Measurements from ENCODE around the gene SNAP25. TPM values are rescaled to one million over a fixed set of nuclear protein-coding genes. Genes with fewer than 3 reads are reported as not detected.

The SNAP25 gene
- total and polyA plus RNA-seq, 7 donors = 0.46 to 19.3 (median 6.8) TPM

DNA sequence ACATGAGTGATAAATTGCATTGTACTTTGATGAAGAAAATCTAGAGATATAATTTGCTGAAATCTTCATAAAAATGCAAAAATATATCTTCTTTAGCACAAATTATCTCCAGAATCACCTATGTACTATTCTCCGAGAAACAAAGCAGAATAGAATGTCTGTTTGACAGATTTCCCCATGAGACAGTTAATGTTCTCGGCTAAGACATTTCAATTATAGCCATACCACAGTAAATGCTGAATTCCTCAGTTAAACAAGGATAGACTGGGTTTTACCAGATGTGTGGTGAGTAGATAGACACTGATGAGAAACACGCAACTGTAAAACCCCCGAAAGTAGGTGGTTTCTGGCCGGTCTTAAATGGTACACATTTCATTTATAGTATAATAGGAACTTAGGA lies 69.8 kb downstream of the SNAP25 start:
- Histone ChIP-seq H3K27ac (no peak overlapping the region), H3K36me3 (no peaks in the 10 kb centered on the region), H3K4me3 (no peak overlapping the region), H3K4me1 (no peaks in the 10 kb centered on the region), H3K27me3 (no peaks in the 10 kb centered on the region), H3K9me3 (no peaks in the 10 kb centered on the region)
- TF ChIP-seq EP300 (IDR thresholded peaks at IDR 0.05) = no peak
- TF ChIP-seq POLR2AphosphoS5 (IDR thresholded peaks at IDR 0.05) = no peak
- TF ChIP-seq, protein P1, sequence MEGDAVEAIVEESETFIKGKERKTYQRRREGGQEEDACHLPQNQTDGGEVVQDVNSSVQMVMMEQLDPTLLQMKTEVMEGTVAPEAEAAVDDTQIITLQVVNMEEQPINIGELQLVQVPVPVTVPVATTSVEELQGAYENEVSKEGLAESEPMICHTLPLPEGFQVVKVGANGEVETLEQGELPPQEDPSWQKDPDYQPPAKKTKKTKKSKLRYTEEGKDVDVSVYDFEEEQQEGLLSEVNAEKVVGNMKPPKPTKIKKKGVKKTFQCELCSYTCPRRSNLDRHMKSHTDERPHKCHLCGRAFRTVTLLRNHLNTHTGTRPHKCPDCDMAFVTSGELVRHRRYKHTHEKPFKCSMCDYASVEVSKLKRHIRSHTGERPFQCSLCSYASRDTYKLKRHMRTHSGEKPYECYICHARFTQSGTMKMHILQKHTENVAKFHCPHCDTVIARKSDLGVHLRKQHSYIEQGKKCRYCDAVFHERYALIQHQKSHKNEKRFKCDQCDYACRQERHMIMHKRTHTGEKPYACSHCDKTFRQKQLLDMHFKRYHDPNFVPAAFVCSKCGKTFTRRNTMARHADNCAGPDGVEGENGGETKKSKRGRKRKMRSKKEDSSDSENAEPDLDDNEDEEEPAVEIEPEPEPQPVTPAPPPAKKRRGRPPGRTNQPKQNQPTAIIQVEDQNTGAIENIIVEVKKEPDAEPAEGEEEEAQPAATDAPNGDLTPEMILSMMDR (IDR thresholded peaks at IDR 0.05) = no peak
- TF ChIP-seq POLR2A (IDR thresholded peaks at IDR 0.05) = no peak
- intact Hi-C loops (cut with DNase I) = no loop called here
- WGBS, 2 donors = 88 to 92% methylated on average over 5 of the region's 5 CpGs
- no peak for DNase-seq

DNA sequence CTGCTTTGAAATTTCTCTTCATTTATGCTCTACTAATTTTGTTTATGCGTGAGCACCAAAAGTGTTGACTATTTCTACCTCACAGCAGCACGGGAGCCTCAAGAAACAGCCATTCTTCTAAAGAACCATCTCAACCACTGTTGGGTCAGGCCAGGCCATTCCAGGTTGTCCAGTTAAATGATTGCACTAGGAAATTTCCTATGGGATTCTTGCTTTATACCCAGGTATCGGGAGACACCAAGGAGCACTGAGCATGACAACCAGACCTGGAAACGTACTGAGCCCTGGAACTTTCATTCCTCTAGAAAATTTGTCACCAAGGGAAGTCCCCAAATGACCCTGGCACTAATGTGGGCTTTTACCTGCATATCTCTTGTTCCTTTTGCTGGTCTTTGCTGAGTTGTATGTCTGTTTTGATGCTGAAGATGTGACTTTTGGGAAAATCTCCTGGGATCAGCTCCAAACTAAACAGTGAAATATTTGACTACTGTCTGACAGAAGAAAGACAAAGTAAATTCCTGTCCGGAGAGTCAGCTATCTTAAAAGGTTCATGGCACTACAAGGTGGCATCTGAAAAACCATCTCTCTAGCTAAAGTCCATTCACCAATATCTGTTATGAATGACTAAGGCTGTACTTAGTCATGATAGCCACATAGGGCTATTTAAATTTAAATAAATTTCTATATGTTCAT lies 70.5 kb downstream of the SNAP25 start:
- Histone ChIP-seq H3K36me3 (no peaks in the 10 kb centered on the region), H3K4me1 (no peaks in the 10 kb centered on the region), H3K27ac (no peak overlapping the region), H3K9me3 (no peaks in the 10 kb centered on the region), H3K27me3 (no peaks in the 10 kb centered on the region), H3K4me3 (no peak overlapping the region)
- no peak for TF ChIP-seq POLR2A (IDR thresholded peaks at IDR 0.05)
- TF ChIP-seq POLR2AphosphoS5 (IDR thresholded peaks at IDR 0.05) = no peak
- no peak for TF ChIP-seq EP300 (IDR thresholded peaks at IDR 0.05)
- TF ChIP-seq, protein P1 (IDR thresholded peaks at IDR 0.05) = no peak
- no peak for DNase-seq
- intact Hi-C loops (cut with DNase I) = no loop called here
- 74 to 88% methylated on average over 5 of the region's 5 CpGs for WGBS, 2 donors

DNA sequence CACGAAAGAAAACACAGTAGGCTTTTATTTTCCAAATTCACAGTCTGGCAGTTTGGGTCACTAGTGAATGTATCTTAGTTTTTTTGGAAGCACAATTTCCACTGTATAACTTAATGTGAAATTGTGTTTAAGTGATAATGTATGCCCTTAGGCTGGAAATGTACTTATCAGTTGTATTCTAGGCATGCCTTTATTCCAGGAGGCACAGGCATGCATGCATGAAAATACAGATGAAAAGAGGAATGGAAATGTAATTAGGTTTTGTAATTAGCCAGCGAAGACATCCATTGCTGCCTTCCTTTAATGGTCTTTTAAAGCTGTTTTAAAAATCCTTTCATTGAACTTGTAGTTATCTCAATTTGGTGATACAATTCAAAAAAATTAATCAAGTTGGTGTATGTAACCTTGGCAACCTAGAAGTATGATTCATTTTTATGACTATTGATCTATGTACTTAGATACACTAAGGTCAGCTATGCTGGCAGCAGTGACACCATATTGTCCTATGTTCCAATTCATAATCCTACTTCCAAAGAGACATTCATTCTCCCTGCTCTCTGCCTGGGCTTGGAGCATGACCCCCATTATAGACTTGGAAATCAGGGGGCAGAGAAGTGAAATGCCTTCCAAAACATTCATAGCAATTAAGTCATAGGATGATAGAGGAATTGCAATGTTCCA lies 73.1 kb downstream of the SNAP25 start:
- intact Hi-C loops (cut with DNase I) = no loop called here
- Histone ChIP-seq H3K4me3 (no peak overlapping the region), H3K36me3 (no peaks in the 10 kb centered on the region), H3K27ac (no peak overlapping the region), H3K4me1 (no peaks in the 10 kb centered on the region), H3K27me3 (no peaks in the 10 kb centered on the region), H3K9me3 (no peaks in the 10 kb centered on the region)
- no peak for TF ChIP-seq POLR2A (IDR thresholded peaks at IDR 0.05)
- TF ChIP-seq, protein P1 (IDR thresholded peaks at IDR 0.05) = no peak
- no peak for TF ChIP-seq POLR2AphosphoS5 (IDR thresholded peaks at IDR 0.05)
- no peak for TF ChIP-seq EP300 (IDR thresholded peaks at IDR 0.05)
- DNase-seq = no peak
- WGBS, 2 donors = 90 to 91% methylated on average over 2 of the region's 2 CpGs

DNA sequence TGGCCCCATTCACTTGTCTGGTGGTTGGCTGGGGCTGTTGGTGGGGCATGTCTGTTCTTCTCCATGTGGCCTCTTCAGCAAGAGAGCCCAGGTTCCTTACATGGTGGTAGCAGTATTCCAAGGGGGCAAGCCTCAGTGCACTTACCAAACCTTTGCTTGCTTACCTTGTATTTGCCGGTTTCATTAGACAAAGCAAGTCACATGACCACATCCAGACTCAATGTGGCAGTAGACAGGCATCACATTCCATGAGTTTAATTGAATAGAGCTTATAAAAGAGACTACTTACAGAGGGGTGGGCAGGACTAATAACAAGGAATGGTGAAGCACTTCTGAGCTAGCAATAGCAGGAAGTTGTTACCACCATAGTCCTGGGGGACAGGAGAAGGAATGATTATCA lies 78.6 kb downstream of the SNAP25 start:
- H3K27me3 ChIP-seq = no peaks in the 10 kb centered on the region
- no peak overlapping the region for H3K27ac ChIP-seq
- no peak for DNase-seq
- H3K4me1 ChIP-seq = no peaks in the 10 kb centered on the region
- H3K36me3 ChIP-seq = no peaks in the 10 kb centered on the region
- intact Hi-C loops (cut with DNase I) = no loop called here
- no peak overlapping the region for H3K4me3 ChIP-seq
- TF ChIP-seq, protein P1 (IDR thresholded peaks at IDR 0.05) = no peak
- TF ChIP-seq EP300 (IDR thresholded peaks at IDR 0.05) (no peak), POLR2A (IDR thresholded peaks at IDR 0.05) (no peak), POLR2AphosphoS5 (IDR thresholded peaks at IDR 0.05) (no peak)
- 88 to 98% methylated on average over 1 of the region's 1 CpG for WGBS, 2 donors
- H3K9me3 ChIP-seq = no peaks in the 10 kb centered on the region

All from sigmoid colon (tissue), 7 donors.